ENCODE data around the gene CFAP410.

Gene CFAP410

GRCh38 chr21:44338971-44339910 lies at the start of gene CFAP410:
Gene CFAP410 (minus strand): TSS chr21:44339390. CDS start chr21:44339194, 196 bp downstream.
- peak; percentile 89 to 93 for DNase-seq (ENCODE audit: low read depth in 2 of 2)

GRCh38 chr21:44384968-44385367 lies 45.8 kb upstream of the CFAP410 start:
- no peak for DNase-seq (ENCODE audit: low read depth in 2 of 2)

GRCh38 chr21:44383216-44383615 lies 44.0 kb upstream of the CFAP410 start:
- no peak for DNase-seq (ENCODE audit: low read depth in 2 of 2)

GRCh38 chr21:44382536-44382935 lies 43.3 kb upstream of the CFAP410 start:
- DNase-seq (ENCODE audit: low read depth in 2 of 2): no peak

- DNase-seq (ENCODE audit: low read depth in 2 of 2): no peak
Observed at GRCh38 chr21:44381874-44382273, 42.7 kb upstream of the CFAP410 start.

- DNase-seq (ENCODE audit: low read depth in 2 of 2): no peak
Observed at GRCh38 chr21:44380876-44381275, 41.7 kb upstream of the CFAP410 start.

- DNase-seq (ENCODE audit: low read depth in 2 of 2): no peak
Observed at GRCh38 chr21:44379991-44380865, 41.0 kb upstream of the CFAP410 start.

GRCh38 chr21:44379515-44379848 lies 40.3 kb upstream of the CFAP410 start:
- no peak for DNase-seq (ENCODE audit: low read depth in 2 of 2)

GRCh38 chr21:44378646-44379514 lies 39.7 kb upstream of the CFAP410 start:
- DNase-seq (ENCODE audit: low read depth in 2 of 2): no peak

GRCh38 chr21:44377922-44378645 lies 38.9 kb upstream of the CFAP410 start:
- no peak for DNase-seq (ENCODE audit: low read depth in 2 of 2)

- no peak for DNase-seq (ENCODE audit: low read depth in 2 of 2)
Observed at GRCh38 chr21:44377201-44377921, 38.2 kb upstream of the CFAP410 start.

GRCh38 chr21:44376606-44377005 lies 37.4 kb upstream of the CFAP410 start:
- no peak for DNase-seq (ENCODE audit: low read depth in 2 of 2)

- no peak for DNase-seq (ENCODE audit: low read depth in 2 of 2)
Observed at GRCh38 chr21:44375761-44376241, 36.6 kb upstream of the CFAP410 start.

GRCh38 chr21:44375281-44375651 lies 36.1 kb upstream of the CFAP410 start:
- peak; percentile 15 to 21 for DNase-seq (ENCODE audit: low read depth in 2 of 2)

- DNase-seq (ENCODE audit: low read depth in 2 of 2): no peak
Observed at GRCh38 chr21:44374601-44375280, 35.6 kb upstream of the CFAP410 start.

GRCh38 chr21:44372616-44373015 lies 33.4 kb upstream of the CFAP410 start:
- DNase-seq (ENCODE audit: low read depth in 2 of 2): no peak

- no peak for DNase-seq (ENCODE audit: low read depth in 2 of 2)
Observed at GRCh38 chr21:44371596-44371995, 32.4 kb upstream of the CFAP410 start.

GRCh38 chr21:44370786-44371410 lies 31.7 kb upstream of the CFAP410 start:
- DNase-seq (ENCODE audit: low read depth in 2 of 2): no peak
